G401.6 (cell line): ENCODE measurements around the gene PI4KA.
A peak's percentile ranks its signal among the peaks of the same experiment; 100 is the strongest.
"Not testable (repeated sequence)": the region's sequence is repeated elsewhere in the genome, so short reads cannot be mapped to it uniquely, and the experiment has no call there.

Source experiments
- FAIRE-seq: peaks from 2 replicates; lab custom pipeline; 2012; peaks lifted over from hg19 to GRCh38; lab: Jason Lieb, UNC

PI4KA gene

DNA sequence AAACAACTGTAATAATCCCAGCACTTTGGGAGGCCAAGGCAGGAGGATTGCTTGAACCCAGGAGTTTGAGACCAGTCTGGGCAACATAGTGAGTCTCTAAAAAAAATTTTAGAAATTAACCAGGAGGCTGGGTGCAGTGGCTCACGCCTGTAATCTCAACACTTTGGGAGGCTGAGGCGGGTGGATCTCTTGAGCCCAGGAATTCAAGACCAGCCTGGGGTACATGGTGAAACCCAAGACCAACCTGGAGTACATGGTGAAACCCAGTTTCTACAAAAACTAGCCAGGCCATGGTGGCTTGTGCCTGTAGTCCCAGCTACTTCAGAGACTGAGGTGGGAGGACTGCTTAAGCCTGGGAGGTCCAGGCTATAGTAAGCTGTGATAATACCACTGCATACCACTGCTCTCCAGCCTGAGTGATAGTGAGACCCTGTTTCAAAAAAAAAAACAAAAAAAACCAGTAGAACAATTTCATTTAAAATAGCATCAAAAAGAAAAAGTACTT is 11.2 kb downstream of the PI4KA start:
- no peak for FAIRE-seq

DNA sequence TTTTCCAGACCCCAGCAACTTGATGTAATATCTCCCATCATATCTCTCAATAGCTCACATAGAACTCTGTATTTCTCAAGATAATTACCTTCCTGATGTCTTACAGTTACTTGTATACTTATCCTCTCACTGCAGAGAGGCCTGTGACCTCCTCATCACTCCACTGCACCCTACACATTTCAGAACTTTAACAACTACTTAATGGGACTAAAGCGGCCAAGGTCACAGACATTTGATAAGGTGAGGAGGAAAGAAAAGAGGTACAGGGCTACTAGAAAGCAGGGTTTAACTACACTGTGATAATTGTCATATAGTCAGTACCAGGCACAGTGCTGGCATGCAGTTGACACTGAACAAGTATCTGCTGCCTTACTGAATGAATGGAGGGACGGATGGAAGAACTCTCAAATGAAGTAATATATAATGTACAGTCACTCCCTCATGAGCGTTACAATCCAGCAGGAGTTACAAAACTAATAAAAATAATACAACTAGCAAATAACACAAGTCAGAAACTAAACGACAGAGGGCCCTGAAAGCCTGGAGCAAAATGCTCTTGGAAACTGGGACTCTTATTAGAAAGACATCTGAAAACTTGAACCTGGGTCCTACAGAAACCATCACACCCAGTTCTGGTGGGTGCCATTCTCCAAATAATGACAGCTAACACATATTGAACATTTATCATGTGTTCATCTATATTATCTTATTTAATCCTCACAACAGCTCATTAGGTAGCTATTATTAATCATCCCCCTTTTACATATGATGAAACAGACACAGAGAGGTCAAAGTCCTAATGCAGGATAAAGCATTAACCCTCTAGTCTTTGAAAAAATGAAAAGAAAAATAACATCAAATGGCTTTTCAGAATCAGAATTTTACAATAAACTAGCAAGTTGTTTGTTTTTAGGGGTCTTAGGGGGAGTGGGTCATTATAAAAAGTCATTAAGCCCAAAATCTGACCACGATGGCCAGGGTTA is 14.3 kb downstream of the PI4KA start:
- no peak for FAIRE-seq

GRCh38 chr22:20843501-20843900 is 15.1 kb downstream of the PI4KA start:
- FAIRE-seq: no peak

GRCh38 chr22:20840646-20841371 is 17.8 kb downstream of the PI4KA start:
- no peak for FAIRE-seq

- FAIRE-seq: no peak
These were observed 18.6 kb downstream of the PI4KA start for GRCh38 chr22:20839837-20840645.

DNA sequence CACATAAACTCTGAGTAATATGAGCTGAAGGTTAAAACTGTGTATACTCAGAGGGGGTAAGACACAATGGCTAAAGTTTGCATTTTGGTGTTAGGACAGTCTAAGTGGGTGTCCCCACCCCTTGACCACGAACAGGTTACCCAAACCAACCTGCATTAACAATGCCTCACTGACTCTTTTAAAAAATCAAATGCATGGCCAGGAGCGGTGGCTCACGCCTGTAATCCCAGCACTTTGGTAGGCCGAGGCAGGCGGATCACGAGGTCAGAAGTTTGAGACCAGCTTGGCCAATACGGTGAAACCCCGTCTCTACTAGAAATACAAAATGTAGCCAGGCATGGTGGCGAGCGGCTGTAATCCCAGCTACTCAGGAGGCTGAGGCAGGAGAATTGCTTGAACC is 19.3 kb downstream of the PI4KA start:
- not testable (repeated sequence) for FAIRE-seq

DNA sequence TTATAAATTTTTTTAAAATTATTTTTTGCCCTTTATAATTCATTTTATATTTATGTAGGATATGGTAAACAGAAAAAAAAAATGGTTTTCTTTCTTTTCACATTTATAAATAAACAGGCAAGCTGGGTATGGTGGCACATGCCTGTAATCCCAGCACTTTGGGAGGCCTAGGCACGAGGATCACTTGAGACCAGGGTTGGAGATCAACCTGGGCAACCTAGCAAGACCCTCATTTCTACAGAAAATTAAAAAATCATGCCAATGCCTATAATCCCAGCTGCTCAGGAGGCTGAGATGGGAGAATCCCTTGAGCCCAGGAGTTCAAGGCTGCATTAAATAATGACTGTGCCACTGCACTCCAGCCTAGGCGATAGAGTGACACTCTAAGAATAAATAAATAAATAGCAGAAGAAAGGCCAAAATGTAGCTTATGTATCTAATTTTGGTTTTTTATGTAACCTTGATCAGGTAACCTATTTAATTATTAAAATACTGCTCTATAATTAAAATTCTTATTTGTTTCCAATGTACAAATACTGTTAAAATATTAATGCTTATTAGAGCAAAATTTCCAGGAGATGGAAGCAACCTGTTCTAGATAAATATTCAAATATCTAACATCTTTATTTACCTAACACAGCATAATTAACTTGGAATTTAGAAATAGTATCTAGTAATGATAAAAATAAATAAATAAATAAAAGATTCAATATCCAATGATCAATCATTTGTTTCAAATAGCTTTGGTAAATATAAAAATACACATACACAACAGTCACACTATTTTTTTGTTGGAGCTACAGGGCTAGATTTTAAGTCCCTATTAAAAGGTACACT is 21.4 kb downstream of the PI4KA start:
- peak; percentile 36 for FAIRE-seq

DNA sequence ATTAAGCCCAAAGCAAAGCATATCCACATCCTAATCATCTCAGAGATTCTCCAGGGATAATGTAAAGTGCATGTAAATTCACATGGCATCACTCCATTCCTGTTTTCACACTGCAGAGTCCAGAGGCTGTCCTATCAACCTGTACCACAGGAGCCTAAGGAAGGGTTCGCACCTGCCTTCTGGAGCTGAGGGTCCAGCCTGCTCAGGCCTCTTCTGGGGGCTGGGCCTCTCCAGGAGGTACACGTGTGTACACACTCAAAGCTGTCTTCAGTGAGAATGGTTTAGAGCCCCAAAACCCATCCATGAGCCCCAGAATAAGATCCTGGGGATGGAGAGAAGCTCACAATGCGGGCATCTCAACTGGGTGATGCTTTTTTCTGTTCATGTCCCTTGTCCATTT is 23.9 kb downstream of the PI4KA start:
- FAIRE-seq: no peak

DNA sequence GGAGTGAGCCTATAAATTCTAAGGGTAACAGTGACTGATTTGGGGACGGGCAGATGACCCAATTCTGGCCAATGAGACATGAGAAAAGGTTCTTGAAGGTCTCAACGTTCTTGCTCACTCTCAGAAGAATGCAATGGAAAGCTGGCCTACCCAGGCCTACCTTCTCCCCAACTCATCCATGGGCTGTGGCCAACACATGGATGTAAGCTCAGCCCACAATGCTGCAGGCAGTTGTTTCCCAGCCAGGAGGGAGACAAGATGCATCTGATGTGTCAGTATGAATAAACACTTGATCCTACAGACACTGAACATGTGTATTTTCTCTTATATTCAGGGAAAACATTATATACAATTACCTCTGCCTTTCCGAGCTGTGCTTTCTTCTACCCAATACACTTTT is 24.4 kb downstream of the PI4KA start:
- FAIRE-seq: no peak

- FAIRE-seq: no peak
These were observed 25.4 kb downstream of the PI4KA start for GRCh38 chr22:20833225-20833665.

DNA sequence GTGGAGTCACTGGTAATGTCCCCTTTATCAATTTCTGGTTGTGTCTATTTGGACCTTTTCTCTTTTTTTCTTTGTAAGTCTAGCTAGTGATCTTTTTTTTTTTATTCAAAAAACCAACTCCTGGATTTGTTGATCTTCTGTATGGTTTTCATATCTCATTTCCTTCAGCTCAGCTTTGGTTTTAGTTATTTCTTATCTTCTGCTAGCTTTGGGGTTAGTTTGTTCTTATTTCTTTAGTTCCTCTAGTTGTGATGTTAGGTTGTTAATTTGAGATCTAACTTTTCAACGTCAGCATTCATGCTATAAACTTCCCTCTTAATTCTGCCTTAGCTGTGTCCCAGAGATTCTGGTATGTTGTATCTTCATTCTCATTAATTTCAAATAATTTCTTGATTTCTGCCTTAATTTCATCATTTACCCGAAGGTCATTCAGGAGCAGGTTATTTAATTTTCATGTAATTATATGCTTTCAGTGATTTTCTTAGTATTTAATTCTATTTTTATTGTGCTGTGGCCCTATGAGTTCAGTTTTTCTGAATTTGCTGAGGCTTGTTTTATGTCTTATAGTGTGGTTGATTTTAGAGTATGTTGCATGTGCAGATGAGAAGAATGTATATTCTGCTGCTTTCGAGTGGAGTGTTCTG is 29.0 kb downstream of the PI4KA start:
- FAIRE-seq: no peak

DNA sequence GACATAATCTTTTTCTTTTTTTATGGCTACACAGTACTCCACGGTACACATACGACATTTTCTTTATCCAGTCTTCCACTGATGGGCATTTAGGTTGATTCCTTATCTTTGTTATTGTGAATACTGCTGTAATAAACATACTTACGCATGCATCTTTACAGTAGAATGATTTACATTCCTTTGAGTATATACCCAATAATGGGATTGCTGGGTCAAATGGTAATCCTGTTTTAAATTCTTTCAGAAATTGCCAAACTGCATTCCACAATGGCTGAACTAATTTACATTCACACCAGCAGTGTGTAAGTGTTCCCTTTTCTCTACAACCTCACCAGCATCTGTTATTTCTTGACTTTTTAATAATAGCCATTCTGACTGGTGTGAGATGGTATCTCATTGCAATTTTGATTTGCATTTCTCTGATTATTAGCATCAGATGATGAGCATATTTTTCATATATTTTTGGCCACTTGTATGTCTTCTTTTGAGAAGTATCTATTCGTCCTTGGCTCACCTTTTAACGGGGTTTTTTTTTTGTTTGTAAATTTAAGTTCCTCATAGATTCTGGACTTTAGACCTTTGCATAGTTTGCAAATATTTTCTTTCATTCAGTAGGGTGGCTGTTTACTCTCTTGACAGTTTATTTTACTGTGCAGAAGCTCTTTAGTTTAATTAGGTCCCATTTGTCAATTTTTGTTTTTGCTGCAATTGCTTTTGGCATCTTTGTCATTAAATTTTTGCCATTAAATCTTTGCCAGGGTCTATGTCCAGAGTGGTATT is 32.0 kb downstream of the PI4KA start:
- FAIRE-seq: not testable (repeated sequence)

DNA sequence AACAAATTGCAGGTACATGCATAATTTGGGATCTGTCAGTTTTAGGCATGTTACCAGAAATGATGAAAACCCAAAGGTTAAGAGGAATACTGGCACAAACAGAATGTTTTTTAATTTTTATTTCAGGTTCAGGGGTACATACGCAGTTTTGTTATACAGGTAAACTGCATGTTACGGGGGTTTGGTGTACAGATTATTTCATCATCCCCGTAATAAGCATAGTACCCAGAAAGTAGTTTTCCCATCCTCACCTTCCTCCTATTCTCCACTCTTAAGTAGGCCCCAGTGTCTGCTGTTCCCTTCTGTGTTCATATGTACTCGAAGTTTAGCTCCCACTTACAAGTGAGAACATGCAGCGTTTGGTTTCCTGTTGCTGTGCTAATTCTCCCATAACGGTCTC is 33.0 kb downstream of the PI4KA start:
- no peak for FAIRE-seq

GRCh38 chr22:20825216-20825615 is 33.4 kb downstream of the PI4KA start:
- FAIRE-seq: not testable (repeated sequence)

GRCh38 chr22:20823264-20823663 is 35.3 kb downstream of the PI4KA start:
- FAIRE-seq: no peak

GRCh38 chr22:20822240-20822639 is 36.4 kb downstream of the PI4KA start:
- FAIRE-seq: no peak

DNA sequence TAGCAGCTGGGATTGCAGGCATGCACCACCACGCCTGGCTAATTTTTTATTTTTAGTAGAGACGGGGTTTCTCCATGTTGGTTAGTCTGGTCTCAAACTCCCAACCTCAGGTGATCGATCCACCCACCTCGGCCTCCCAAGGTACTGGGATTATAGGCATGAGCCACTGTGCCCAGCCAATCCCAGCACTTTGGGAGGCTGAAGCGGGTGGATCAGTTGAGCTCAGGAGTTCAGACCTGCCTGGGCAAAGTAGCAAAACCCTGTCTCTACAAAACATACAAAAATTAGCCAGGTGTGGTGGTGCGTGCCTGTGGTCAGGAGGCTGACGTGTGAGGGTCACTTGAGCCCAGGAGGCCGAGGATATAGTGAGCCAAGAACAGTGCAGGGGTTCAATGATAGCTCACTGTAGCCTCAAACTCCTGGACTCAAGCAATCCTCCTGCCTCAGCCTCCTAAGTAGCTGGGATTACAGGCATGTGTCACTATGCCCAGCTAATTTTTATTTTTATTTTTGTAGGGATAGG is 36.8 kb downstream of the PI4KA start:
- not testable (repeated sequence) for FAIRE-seq

- FAIRE-seq: no peak
These were observed 39.1 kb downstream of the PI4KA start for GRCh38 chr22:20819471-20819870.

- FAIRE-seq: no peak
These were observed 40.1 kb downstream of the PI4KA start for GRCh38 chr22:20818471-20818870.

DNA sequence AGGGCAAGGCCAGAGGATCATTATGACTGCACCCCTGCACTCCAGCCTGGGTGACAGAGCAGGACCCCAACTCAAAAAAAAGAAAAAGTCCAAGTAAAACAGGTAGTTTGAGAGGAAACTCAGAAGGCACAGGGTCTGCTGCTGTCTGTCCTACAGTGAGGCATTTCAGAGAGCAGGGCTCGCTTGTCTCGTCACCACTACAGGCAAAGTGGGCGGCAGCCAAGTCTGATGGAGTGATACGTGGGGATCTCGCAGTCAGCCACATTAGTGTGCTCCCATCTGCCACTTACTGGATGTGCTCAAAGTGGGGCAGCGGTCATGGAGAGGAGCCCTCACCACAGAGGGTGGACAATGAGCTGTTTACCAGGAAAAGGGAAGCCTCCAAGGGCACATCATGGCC is 42.1 kb downstream of the PI4KA start:
- no peak for FAIRE-seq
